ENCODE results near the gene RIF1.

Gene RIF1, protein sequence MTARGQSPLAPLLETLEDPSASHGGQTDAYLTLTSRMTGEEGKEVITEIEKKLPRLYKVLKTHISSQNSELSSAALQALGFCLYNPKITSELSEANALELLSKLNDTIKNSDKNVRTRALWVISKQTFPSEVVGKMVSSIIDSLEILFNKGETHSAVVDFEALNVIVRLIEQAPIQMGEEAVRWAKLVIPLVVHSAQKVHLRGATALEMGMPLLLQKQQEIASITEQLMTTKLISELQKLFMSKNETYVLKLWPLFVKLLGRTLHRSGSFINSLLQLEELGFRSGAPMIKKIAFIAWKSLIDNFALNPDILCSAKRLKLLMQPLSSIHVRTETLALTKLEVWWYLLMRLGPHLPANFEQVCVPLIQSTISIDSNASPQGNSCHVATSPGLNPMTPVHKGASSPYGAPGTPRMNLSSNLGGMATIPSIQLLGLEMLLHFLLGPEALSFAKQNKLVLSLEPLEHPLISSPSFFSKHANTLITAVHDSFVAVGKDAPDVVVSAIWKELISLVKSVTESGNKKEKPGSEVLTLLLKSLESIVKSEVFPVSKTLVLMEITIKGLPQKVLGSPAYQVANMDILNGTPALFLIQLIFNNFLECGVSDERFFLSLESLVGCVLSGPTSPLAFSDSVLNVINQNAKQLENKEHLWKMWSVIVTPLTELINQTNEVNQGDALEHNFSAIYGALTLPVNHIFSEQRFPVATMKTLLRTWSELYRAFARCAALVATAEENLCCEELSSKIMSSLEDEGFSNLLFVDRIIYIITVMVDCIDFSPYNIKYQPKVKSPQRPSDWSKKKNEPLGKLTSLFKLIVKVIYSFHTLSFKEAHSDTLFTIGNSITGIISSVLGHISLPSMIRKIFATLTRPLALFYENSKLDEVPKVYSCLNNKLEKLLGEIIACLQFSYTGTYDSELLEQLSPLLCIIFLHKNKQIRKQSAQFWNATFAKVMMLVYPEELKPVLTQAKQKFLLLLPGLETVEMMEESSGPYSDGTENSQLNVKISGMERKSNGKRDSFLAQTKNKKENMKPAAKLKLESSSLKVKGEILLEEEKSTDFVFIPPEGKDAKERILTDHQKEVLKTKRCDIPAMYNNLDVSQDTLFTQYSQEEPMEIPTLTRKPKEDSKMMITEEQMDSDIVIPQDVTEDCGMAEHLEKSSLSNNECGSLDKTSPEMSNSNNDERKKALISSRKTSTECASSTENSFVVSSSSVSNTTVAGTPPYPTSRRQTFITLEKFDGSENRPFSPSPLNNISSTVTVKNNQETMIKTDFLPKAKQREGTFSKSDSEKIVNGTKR (N-terminal part only)

DNA sequence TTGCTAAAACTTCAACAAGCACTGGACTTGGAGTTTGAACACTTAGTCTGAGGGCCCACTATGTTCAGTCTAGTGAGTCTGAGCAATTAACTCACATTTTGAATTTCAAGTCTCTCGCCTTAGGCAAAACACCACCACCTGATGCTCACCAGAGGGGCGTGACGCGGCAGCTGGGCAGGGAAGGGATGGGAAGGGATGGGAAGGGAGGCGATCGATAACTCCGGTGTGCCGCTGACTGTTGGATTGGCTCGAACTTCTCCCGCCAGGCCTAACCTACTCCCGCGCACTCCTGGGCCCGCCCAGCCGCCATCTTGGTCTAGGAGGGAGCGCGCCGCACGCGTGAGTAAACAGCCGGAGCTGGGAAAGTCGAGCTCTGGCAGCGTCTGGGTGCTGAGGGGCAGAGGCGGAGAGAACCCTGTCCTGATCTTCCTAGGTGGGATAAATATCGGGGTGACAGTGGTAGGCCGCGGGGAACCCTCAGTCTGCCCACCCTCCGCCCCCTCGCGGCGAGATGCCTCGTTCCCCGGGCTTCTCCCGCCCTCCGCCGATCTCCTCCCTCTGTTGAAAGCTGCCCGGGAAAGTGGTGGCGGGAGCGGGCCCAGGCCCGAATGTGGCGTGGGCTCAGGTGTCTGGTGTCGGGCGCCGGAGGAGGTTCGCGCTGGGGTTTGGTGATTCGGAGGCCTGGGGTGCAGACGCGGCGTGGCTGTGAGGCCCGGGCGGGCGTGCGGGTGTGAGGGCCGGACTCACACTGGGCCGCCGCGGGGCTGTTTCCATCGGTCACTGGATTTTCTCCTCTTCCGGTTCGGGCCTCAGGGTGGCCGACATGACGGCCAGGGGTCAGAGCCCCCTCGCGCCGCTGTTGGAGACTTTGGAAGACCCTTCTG, at the start of gene RIF1:
Gene RIF1 (plus strand): TSS at position 302 of the 884 bp plus-strand sequence. CDS start 522 bp downstream, at position 824.
- DNase-seq = peak; percentile 92

DNA sequence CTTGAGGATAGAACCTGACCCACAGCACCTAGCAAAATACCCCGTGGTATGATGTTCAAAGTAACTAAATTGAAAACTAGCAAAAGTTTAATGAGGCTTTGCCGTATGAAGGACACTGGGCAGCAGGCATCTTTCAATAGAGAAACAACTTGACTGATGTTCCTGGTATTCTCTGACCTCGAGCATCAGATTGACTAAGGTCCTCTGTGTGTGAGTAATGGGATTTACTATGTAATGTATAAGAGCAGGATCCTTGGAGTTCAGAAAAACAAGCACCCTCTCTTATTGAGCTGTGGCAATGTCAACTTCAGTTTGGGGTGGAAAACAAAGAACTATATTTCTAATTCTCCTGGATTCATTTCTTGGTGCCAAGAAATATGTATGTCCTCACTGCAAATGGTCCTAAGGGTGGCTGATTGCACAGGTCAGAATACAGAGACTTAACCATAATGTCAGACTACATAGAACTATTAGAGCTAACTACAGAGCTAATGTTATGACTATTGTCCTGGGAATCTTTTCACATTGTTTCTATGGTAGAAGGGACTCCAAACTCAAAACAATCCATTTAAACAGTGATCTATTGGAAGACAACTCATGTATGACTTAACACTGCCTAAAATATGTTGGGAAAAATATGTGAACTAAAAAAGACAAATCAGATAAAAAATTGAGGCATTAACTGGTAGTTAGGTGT, 47.9 kb upstream of the RIF1 start:
- no peak for DNase-seq

DNA sequence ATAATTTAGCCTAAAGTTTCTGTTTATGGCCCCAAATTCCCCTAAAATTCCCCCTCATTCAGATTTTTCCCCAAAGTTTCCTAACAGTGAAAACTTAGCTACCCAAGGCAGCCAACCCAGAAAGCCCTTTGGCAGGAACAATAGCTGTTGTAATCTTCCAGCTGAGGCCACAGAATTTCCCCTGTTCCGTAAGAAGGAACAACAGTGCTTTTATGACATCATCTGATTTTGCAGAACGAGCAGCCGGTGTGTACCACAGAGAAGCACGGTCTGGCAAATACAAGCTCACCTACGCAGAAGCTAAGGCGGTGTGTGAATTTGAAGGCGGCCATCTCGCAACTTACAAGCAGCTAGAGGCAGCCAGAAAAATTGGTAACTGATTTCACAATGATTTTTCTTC, 46.0 kb upstream of the RIF1 start:
- DNase-seq = no peak

DNA sequence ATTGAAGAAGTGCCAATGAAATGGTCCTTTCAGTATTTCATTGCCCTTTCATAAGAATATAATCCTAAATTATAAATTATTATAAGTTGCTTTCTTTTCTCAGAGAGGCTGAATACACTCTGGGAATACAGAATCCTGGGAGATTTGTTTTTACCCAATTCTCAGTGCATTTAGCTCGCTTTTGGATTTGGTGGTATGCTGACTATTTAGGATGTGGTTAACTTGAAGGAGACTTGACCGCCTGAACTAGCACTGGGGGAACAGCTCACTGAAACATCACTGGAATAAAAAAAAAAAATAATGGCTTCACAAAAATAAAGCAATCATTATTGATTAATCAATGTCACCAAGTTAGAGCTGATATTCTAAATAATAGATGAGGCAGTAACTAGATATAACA, 42.1 kb upstream of the RIF1 start:
- no peak for DNase-seq

DNA sequence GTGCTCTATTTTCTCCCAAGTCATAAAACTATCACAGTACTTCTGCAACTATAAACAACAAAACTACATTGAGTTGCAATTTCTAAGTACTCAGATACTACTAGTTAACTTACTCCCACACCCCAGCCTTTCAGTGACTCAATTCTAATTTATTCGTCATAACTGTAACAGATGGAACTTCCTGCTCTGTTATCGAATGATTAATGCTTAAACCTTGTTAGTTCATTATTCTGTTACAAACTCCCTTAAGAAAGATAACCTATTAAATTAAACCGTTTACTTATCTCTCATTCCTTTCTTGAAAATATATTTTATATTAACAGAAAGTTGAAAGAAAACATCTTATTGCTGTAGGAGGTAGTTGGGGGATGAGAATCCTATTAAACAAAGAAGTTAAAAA, 35.3 kb upstream of the RIF1 start:
- no peak for DNase-seq

DNA sequence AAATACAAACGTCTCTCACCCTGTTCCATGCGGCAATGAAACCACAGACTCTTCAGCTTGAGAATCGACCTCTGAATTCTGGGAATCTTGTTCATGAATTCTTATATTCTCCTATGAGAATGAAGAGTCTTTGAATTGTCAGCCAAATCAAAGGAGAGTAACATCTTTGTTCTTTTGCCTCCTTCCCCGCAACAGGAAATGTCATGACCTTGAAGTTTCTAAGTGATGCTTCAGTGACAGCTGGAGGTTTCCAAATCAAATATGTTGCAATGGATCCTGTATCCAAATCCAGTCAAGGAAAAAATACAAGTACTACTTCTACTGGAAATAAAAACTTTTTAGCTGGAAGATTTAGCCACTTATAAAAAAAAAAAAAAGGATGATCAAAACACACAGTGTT, 30.5 kb upstream of the RIF1 start:
- no peak for DNase-seq

DNA sequence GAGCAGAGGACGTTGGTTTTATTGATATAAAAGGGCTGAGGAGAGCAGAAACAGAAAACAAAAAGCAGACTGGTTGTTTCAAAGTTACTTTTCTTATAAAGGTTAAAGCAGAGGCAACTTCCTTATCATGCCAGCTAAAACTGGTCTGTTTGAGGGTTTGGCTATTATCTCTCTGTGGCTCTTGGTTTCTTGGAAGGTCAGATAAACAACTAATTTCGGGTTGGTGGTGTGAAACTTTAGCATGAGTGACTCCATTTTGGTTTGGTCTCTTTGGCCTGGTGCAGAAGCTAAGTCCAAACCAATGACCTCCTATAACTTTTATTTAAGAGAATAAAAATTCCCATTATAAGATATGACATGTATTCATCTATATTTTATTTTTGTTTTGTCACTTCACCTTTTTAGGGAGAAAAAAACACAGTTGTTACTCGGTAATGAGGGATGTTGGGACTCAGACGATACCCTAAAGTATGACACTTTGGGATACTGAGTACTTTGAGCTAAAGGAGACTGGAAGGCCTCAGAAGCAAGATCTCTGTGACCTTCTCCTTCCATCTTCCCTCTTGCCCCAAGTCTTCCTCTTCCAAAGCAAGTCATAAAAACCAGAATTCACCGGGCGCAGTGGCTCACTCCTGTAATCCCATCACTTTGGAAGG, 29.0 kb upstream of the RIF1 start:
- DNase-seq = no peak

DNA sequence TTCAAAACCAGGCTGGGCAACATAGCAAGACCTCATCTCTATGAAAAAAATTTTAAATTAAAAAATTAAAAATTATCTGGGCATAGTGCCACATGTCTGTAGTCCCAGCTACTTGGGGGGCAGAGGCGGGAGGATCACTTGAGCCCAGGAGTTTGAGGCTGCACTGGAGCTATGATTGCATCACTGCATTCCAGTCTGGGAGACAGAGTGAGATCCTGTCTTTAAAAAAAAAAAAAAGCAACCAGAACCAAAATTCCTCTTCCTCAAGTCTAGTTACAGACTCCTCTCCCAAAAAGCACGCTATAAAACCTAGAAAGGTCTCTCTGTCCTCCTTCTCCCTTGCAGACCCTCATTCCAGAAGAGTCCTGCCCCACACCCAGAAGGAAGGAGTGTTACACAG, 28.4 kb upstream of the RIF1 start:
- DNase-seq = no peak

DNA sequence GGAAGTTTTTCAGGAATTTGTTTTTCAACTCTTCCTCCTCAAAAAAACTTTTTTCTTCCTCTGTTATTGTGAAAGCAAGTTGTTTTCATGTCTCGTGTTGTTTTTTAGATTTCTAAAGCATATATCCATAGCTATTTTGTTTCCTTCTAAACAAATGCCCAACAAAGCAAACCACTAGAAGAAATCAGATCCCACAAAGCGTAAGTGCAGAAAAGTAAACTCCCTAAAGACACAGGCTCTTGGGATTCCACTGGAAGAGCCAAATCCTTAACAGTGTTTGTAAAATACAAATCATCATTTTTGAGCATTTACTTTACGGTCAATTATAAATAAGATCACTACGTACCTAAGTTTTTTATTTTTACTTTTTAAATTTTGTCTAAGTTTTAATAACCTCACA, 21.7 kb upstream of the RIF1 start:
- no peak for DNase-seq

DNA sequence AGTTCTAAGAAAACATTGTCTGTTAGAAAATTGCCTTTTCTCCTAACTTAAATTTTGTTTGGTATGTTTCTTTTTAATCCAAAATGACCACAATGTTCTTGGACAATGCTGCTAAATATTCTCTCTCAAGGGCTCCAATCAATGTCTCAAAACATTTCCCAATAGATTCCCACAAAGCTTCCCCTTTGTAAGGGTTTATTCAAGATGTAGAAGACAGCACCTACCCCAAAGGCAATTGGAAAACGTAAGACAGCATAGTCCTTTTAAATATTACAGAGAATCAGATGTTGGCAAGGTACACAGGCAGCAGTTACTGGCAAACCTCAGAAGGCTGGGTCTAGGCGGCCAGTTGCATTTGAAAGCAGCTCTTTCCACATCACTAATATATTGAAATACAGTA, 18.3 kb upstream of the RIF1 start:
- no peak for DNase-seq

DNA sequence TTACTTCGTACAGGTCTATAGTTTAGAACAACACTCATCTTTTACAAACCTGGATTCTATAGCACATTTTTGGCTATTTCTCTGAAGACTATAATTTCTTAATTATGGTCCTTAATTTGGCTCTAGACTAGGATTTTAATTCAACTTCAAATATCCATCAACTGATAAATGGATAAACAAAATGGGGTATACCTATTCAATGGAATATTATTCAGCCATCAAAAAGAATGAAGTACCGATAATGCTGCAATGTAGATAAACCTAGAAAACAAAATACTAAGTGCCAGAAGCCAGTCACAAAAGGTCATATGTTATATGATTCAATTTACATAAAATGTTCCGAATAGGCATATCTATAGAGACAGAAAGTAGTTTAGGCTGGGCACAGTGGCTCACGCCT, 15.2 kb upstream of the RIF1 start:
- no peak for DNase-seq

DNA sequence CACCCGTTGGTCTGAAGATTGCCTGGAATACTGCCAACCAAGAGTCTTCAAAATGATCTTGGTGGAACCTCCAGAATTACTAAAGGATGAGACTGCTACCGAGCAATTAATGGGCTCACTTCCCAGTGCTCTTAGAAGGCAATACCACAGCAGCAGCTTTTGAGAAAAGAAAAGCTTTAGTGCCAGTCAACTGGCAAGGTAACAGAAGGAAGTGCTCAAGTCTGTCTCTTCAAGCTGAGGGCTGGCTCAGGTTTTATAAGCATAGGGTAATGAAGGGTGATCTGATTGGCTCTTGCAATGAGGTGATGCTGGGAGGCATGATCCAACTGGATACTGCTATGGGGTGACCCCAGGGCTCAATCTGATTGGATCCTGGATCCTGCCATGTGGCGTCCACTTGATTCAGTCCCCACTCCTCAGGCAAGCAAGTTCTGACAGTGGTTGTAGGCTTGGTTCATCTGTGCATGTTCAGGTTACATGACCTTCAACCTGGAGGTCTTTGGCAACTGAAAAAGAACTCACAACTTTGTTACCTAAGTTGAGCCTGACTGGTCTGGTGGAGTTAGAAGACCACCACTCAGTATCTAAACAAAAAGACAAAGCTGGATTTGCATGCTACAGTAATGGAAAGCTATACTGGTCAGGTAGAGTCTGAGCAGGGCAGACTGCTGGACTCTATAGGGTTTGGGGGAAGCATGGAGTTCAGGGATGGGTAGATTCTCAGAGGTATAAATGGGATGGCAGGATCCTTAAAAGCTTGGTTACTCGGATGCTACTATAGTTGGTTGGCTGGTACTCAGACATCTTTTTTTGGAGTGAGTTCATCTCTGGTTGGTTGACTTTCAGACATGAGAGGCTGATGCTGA, 14.0 kb upstream of the RIF1 start:
- DNase-seq = no peak

DNA sequence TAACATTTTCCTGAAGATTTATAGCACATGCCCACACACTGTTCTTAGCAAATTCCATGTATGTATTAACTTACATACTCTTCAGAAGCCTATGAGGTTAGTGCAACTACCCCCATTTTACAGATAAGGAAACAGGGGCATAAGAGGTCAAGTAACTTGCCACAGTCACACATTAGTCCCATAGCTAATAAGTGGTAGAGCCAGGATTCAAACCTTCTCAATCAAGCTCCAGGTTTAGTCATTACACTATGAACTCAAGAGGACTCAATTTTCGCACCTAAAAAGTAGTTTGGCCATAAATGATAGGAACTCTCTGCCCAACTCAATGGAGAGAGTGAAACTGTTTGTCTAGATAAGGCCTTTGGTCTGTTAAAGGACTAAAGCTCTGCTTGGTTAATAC, 9.7 kb upstream of the RIF1 start:
- DNase-seq = no peak

DNA sequence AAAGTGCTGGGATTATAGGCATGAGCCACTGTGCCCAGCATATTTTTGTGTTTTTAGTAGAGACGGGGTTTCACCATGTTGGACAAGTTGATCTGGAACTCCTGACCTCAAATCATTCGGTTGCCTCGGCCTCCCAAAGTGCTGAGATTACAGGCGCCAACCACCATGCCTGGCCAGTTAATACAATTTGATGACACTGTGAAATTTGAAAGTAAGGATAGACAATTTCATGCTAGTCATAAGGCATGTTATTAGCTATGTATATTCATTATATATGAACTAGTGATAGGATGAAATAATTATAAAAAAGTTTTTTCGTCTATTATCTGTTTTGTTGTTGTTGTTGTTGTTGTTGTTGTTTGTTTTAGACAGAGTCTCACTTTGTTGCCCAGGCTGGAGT, 8.6 kb upstream of the RIF1 start:
- no peak for DNase-seq

DNA sequence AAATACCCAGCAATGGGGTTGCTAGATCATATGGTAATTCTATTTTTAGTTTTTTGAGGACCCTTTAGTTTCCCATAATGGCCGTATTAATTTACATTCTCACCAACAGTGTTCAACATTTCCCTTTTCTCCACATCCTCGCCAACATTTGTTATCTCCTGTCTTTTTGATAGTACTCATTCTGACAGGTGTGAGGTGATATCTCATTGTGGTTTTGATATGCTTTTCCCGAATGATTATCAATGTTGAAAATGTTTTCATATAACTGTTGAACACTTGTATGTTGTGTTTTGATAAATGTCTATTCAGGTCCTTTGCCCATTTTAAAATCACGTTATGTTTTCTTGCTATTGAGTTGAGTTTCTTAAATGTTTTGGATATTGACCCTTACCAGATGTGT, 5.8 kb upstream of the RIF1 start:
- no peak for DNase-seq

DNA sequence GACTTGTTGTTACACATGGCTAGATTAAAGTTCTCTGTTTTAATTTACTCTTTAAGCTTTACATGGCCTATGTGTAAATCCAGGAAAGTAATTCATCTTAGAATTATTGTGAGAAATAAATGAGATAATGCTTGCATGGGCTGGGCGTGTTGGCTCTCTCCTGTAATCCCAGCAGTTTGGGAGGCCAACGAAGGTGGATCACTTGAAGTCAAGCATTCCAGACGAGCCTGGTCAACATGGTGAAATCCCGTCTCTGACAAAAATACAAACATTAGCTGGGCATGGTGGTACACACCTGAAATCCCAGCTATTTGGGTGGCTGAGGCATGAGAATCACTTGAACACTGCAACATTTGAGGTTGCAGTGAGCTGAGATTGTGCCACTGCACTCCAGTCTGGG, 4.3 kb upstream of the RIF1 start:
- no peak for DNase-seq

DNA sequence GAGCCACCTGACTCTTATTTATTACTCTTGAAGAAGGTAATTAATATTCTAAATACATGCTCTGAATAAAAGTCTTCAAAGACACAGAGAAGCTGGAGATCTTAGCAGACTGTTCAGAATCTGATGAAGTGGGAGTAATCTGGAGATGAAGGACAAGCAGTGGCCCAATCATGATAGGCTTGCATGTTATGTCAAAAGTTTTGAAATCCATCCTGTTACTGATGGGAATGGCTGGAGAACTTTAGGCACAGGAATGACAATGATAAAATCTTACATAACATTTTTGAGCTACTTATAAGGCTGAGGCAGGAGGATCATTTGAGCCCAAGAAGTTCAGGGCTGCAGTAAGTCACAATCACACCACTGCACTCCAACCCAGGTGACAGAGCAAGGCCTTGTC, 2.4 kb upstream of the RIF1 start:
- no peak for DNase-seq

DNA sequence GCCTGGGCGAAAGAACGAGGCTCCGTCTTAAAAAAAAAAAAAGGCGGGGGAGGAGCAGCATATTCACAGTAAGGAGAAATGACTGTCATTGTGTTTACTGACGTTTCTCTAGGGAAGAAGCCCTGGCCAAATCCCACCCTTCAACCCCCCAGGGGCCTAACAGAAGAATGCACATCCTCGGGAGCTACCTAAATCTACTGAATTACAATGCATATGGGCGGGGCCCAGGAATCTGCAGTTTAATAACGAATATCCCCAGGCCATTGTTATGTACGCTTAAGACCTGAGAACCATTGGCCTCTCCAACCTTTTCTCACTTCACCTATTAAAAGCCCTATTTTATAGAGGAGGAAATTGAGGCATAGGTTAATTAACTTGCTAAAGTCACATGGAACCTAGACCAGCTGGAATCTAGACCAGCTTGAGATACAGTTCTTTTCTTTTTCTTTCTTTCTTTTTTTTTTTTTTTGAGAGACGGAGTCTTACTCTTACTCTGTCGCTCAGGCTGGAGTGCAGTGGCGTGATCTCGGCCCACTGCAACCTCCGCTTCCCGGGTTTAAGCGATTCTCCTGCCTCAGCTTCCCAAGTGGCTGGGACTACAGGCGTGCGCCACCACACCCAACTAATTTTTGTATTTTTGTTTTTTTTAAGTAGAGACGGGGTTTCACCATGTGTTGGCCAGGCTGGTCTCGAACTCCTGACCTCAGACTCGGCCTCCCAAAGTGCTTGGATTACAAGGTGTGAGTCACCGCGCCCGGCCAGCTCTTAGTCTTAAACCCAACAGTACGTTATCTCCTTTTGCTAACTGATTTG, 708 bp upstream of the RIF1 start:
- DNase-seq = no peak

DNA sequence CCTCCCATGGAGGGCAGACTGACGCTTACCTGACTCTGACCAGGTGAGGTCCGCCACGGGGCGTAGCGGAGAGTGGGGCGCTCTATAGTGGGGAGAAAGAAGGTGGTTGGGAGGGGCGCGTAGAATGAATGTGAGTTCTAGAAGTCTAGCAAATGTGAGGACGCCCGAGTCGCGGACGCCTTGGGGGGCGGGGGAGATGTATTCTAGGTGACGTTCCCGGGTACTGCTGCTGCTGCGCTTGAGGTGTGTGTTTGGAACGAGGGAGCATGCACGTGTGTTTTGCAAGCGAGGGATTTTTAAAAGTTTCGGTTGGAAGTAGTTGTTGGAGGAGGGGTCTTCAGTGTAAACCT, 758 bp downstream of the RIF1 start:
- peak; percentile 49 for DNase-seq

All from NCI-H1436 (cell line).